Subcutaneous abdominal adipose tissue (tissue), 5 donors: Measurements from ENCODE around the gene RIT2.

ENCODE experiments used
- H3K27ac ChIP-seq: one replicate; pipeline ENCODE4 v1.7.0; 2013; ENCODE audit warnings: low read depth, mild to moderate bottlenecking, inconsistent platforms, low read length, moderate library complexity
- H3K27me3 ChIP-seq, 5 donors: one replicate each; pipeline ENCODE4 v1.7.0; 2013; ENCODE audit warnings: low read length in 5 of 5, inconsistent platforms in 1 of 5; ENCODE audit not compliant: control insufficient read depth in 5 of 5, insufficient read depth in 4 of 5
- H3K36me3 ChIP-seq, 5 donors: one replicate each; pipeline ENCODE4 v1.7.0; 2013; ENCODE audit warnings: low read length in 5 of 5; ENCODE audit not compliant: control insufficient read depth in 5 of 5, insufficient read depth in 5 of 5
- H3K4me1 ChIP-seq, 5 donors: one replicate each; pipeline ENCODE4 v1.7.0; 2013; ENCODE audit warnings: low read length in 5 of 5, mild to moderate bottlenecking in 3 of 5, moderate library complexity in 1 of 5; ENCODE audit not compliant: control insufficient read depth in 5 of 5, insufficient read depth in 5 of 5
- H3K4me3 ChIP-seq, 5 donors: one replicate each; pipeline ENCODE4 v1.7.0; 2013; ENCODE audit warnings: low read length in 5 of 5, low read depth in 1 of 5
- H3K9ac ChIP-seq, 5 donors: one replicate each; pipeline ENCODE4 v1.7.0; 2013; ENCODE audit warnings: low read length in 5 of 5, mild to moderate bottlenecking in 4 of 5, moderate library complexity in 3 of 5
- H3K9me3 ChIP-seq, 5 donors: one replicate each; pipeline ENCODE4 v1.7.0; 2013; ENCODE audit warnings: low read length in 5 of 5; ENCODE audit not compliant: control insufficient read depth in 5 of 5
- donor health status: healthy.
- donor health status: healthy.
- donor health status: healthy.
- donor health status: healthy.
- donor health status: healthy.

The RIT2 gene

GRCh38 chr18:43061318-43061717 is 54.2 kb downstream of the RIT2 start:
- Histone ChIP-seq H3K4me3 (no peak overlapping the region), H3K36me3 (no peaks in the 10 kb centered on the region), H3K27me3 (peaks cover 0 to 5% (median 0%) of the 10 kb centered on the region in 5 donors)

GRCh38 chr18:43060020-43060419 is 55.5 kb downstream of the RIT2 start:
- Histone ChIP-seq H3K36me3 (no peaks in the 10 kb centered on the region), H3K4me3 (no peak overlapping the region), H3K27ac (no peak overlapping the region), H3K9ac (no peak overlapping the region), H3K27me3 (peaks cover 0 to 5% (median 0%) of the 10 kb centered on the region in 5 donors), H3K9me3 (no peaks in the 10 kb centered on the region), H3K4me1 (peaks cover 0 to 10% (median 0%) of the 10 kb centered on the region in 5 donors)

More at GRCh38 chr18:43061318-43061717, 54.2 kb downstream of the RIT2 start:
- no peak overlapping the region for H3K27ac ChIP-seq
- no peaks in the 10 kb centered on the region for H3K9me3 ChIP-seq
- H3K9ac ChIP-seq: no peak overlapping the region
- H3K4me1 ChIP-seq: peaks cover 0 to 5% (median 0%) of the 10 kb centered on the region in 5 donors

GRCh38 chr18:43054815-43055519 is 60.5 kb downstream of the RIT2 start:
- H3K27ac ChIP-seq: no peak overlapping the region
- H3K4me3 ChIP-seq: no peak overlapping the region
- no peaks in the 10 kb centered on the region for H3K9me3 ChIP-seq
- H3K4me1 ChIP-seq: peaks cover 0 to 10% (median 0%) of the 10 kb centered on the region in 5 donors
- H3K36me3 ChIP-seq: no peaks in the 10 kb centered on the region
- no peak overlapping the region for H3K9ac ChIP-seq
- H3K27me3 ChIP-seq: no peaks in the 10 kb centered on the region

DNA sequence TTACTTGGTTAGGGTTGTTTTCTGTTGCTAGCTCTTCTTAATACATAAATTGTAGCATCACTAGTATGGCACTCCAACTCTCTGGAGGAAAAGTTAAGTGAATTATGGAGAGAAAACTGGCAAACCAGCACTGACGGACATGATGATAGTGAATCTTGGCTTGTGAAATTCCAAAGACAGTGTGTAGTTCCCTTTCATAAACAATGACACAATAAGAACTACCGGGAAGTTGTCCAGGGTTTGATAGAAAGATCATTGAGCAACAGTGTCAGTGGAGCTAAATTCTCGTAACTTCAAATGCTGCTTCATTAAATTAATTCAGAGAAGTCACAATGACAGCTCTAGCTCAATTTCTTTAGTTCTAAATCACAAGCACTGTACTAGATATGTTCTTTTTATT is 66.5 kb downstream of the RIT2 start:
- H3K9ac ChIP-seq: peak overlapping the region in 1 of 5 donors; percentile 4
- no peaks in the 10 kb centered on the region for H3K36me3 ChIP-seq
- no peak overlapping the region for H3K4me3 ChIP-seq
- H3K27me3 ChIP-seq: no peaks in the 10 kb centered on the region
- peaks cover 0 to 7% (median 3%) of the 10 kb centered on the region in 5 donors for H3K4me1 ChIP-seq
- no peaks in the 10 kb centered on the region for H3K9me3 ChIP-seq
- no peak overlapping the region for H3K27ac ChIP-seq

DNA sequence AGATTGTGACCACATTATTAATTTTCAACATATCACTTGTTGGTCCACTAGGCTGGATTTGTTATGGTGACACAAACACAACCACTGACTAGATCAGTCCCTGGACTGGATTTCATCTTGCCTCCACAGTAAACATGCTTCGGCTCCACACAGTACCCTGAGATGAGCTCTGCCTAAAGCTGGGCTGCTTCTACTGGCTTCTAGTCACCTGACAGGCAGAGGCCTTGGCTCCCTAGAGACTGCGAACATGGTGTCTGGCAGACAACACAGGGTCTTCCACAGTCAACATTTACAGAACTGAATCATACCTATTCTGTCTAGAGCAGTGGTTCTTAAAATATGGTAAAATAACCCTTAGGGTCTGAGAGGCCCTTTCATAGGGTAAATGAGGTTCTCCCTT is 69.2 kb downstream of the RIT2 start:
- H3K4me1 ChIP-seq: peaks cover 0 to 7% (median 3%) of the 10 kb centered on the region in 5 donors
- no peak overlapping the region for H3K4me3 ChIP-seq
- H3K27me3 ChIP-seq: no peaks in the 10 kb centered on the region
- no peaks in the 10 kb centered on the region for H3K9me3 ChIP-seq
- no peaks in the 10 kb centered on the region for H3K36me3 ChIP-seq
- no peak overlapping the region for H3K9ac ChIP-seq
- no peak overlapping the region for H3K27ac ChIP-seq

DNA sequence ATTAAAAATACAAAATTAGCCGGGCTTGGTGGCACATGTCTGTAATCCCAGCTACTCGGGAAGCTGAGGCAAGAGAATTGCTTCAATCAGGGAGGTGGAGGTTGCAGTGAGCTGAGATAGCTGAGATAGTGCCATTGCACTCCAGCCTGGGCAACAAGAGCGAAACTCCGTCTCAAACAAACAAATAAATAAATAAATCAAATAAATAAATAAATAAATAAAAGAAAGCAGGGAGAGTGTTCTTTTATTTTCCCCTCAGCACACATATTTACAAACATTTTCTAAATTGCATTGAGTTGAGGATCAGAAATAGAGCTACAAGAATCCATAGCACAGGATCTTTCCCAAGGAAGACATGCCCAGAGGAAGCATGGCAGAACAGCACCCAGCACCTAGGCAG is 71.9 kb downstream of the RIT2 start:
- Histone ChIP-seq H3K36me3 (no peaks in the 10 kb centered on the region), H3K27me3 (no peaks in the 10 kb centered on the region), H3K9me3 (no peaks in the 10 kb centered on the region), H3K4me3 (no peak overlapping the region), H3K4me1 (peaks cover 0 to under 1% (median 0%) of the 10 kb centered on the region in 5 donors), H3K9ac (no peak overlapping the region), H3K27ac (no peak overlapping the region)

DNA sequence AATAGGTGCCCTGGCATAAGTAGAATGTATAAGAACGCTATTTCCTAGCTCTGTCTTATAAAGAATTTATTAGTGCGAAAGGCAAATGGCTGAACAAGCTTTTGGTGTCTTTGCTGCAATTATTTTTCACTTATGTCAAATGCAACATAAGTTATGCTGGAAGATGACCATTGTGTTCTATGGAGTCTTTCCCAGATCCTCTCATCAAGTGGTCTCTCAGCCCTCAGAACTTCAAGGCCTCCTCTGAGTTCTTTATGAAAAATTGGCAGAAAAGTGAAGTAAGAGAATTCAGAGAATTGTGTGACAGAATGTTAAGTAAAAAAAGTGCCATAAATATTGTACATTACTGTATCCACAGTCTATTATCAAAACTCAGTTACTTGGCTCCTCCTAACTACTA is 75.2 kb downstream of the RIT2 start:
- Histone ChIP-seq H3K36me3 (no peaks in the 10 kb centered on the region), H3K27me3 (no peaks in the 10 kb centered on the region), H3K9me3 (no peaks in the 10 kb centered on the region), H3K27ac (no peak overlapping the region), H3K9ac (no peak overlapping the region), H3K4me3 (no peak overlapping the region), H3K4me1 (no peaks in the 10 kb centered on the region)

DNA sequence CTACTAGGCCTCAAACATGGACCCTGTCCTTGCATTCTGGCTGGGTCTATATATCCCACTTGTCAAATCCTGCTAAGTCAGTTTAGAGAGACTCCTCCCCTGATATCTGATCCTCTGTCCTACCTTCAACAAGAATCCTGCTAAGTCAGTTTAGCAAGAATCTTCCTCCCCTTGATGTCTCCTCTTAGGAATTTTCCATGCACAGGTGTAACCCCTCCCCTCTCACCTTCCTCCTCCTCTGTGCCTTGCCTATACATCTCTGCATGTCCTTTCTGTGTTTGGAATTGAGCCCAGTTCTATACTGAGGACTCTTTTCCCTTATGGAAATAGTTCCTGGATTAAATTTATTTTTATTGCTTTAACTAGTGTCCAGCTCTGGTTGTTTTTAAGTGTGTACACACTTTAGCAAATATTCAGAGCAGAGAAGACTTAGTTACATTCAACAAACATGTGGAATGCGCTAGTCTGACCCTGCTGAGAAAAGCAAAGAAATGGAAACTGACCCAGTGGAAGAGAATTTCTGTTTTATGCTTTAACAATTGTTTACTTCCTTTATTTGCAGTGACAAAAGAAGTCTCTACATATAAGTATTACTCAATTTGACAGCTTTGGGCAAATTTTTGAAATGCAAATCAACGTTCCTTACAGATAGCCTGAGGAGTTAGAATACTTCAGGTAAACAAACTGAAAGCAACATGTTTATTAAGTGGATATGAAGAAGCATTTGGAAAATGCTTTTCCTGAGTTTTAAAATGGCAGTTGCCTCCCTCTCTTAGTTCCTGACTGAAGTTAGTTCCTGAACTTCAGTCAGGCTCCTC is 80.6 kb downstream of the RIT2 start:
- no peaks in the 10 kb centered on the region for H3K4me1 ChIP-seq
- no peaks in the 10 kb centered on the region for H3K9me3 ChIP-seq
- no peaks in the 10 kb centered on the region for H3K36me3 ChIP-seq
- no peak overlapping the region for H3K9ac ChIP-seq
- H3K27me3 ChIP-seq: no peaks in the 10 kb centered on the region
- no peak overlapping the region for H3K4me3 ChIP-seq
- no peak overlapping the region for H3K27ac ChIP-seq

DNA sequence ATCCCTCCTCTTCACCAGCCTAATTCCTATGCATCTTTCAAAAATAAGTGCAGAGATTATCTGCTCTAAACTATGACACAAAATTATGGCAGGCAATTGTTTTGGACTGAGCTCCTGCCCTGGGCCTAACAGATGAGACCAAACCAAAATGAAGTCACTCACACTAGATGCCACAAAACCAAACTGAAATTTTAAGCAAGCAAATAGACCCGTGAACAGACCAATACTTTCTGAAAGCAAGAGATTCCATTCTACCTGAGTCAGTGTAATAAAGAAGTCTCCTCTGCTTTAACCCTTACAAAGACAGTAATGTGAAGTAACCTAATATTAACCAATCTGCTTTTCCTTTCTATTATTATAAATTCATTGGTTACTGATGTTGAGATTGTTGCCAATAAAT is 84.3 kb downstream of the RIT2 start:
- no peaks in the 10 kb centered on the region for H3K36me3 ChIP-seq
- H3K4me3 ChIP-seq: no peak overlapping the region
- no peaks in the 10 kb centered on the region for H3K4me1 ChIP-seq
- no peak overlapping the region for H3K27ac ChIP-seq
- no peaks in the 10 kb centered on the region for H3K27me3 ChIP-seq
- H3K9me3 ChIP-seq: no peaks in the 10 kb centered on the region
- no peak overlapping the region for H3K9ac ChIP-seq

DNA sequence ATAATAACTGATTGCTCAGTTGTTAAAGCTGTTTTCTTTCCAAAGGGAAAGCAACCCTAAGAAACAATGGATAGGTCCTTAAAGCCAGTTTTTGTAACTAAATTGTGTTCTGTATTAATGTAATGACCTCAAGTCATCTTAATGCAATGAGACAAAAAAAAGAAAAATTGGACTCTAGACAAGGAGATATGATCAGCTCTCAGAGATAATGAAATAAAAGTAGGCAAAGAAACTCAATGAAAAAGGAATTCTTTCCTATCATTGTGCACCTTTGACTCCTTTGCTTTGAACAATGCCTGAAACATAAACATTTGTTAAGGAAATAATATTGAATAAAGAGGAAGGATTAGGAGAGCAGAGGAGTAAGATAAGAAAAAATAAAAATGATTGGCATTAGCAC is 86.1 kb downstream of the RIT2 start:
- Histone ChIP-seq H3K27ac (no peak overlapping the region), H3K9me3 (no peaks in the 10 kb centered on the region), H3K36me3 (no peaks in the 10 kb centered on the region), H3K27me3 (no peaks in the 10 kb centered on the region), H3K4me3 (no peak overlapping the region), H3K4me1 (no peaks in the 10 kb centered on the region), H3K9ac (no peak overlapping the region)
